ENCODE measurements around the gene PLA2G3. TPM values are rescaled to one million over a fixed set of nuclear protein-coding genes. Genes with fewer than 3 reads are reported as not detected.

PLA2G3 gene, protein sequence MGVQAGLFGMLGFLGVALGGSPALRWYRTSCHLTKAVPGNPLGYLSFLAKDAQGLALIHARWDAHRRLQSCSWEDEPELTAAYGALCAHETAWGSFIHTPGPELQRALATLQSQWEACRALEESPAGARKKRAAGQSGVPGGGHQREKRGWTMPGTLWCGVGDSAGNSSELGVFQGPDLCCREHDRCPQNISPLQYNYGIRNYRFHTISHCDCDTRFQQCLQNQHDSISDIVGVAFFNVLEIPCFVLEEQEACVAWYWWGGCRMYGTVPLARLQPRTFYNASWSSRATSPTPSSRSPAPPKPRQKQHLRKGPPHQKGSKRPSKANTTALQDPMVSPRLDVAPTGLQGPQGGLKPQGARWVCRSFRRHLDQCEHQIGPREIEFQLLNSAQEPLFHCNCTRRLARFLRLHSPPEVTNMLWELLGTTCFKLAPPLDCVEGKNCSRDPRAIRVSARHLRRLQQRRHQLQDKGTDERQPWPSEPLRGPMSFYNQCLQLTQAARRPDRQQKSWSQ
- 0.08 and 2.3 TPM in 2 replicates for total RNA-seq

DNA sequence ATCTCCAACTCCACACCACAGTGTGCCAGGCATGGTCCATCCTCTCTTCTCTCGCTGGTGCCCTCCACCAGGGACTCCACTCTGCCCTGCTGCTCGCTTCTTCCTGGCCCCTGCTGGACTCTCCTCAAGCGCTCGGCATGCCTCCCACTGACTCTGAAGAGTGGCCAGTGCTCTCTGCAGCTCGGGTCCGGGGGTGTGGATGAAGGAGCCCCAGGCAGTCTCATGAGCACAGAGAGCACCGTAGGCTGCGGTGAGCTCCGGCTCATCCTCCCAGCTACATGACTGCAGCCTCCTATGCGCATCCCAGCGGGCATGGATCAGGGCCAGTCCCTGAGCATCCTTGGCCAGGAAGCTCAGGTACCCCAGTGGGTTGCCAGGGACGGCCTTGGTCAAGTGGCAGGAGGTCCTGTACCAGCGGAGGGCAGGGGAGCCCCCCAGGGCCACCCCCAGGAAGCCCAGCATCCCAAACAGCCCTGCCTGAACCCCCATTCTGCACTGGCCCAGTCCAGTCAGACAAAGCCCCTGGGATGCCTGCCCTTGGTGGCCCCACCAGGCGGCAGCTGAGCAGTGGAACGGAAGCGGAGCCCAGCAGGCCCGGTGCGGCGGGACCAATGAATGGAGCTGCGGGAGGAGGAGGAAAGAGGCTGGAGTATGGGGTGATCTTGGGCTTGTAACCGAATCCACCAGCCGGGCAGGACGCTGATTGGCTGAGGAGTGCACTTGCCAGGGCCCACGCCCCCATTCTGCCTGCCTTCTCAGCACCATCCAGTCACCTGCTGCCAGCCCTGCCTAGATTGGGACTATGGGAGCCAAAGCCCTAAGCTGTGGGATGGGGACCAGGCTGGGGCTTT is at the start of gene PLA2G3:
Gene PLA2G3 (minus strand): TSS at position 643 of the 851 bp plus-strand sequence. CDS start 154 bp downstream, at position 489.

DNA sequence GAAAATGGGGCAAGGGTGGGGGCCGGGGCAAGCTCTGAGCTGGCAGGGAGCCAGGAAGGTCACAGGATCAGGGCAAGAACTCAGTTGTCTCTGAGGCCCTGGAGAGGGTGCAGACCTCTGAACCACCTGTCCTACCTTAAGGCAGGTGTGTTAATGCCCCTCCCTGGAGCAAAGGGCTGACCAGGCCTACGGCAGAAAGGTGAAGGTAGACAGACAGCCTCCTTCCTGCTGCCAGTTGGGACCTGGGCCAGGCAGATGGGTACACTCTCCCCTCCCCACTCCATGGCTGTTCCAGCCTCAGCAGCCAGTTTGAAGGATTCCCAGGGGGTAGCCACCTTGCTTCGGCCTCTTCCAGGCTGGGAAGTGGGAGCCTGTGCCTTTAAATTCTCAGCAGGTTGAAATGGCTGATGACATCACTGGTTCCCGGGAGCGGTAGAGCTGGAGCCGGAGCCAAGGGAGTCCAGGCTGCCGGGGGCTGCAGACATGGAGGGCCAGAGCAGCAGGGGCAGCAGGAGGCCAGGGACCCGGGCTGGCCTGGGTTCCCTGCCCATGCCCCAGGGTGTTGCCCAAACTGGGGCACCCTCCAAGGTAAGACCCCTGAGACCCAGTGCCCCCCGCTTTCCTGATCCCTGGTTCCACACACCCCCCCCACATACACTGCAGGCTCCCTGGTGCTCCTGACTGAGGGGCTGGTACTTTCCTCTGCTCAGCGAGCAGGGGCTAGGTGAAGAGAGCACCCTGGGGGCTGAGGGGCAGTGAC is 17.6 kb downstream of the PLA2G3 start, which contains the start of gene INPP5J:
Gene INPP5J (plus strand): TSS at position 435 of the 760 bp plus-strand sequence. CDS start 49 bp downstream, at position 484.

GRCh38 chr22:31107178-31107893 is 33.0 kb downstream of the PLA2G3 start, which contains the start of gene SELENOM:
Gene SELENOM, minus strand, starts transcription at chr22:31107568. Its CDS starts 63 bp downstream, at chr22:31107505.

Other genes with a start within 250 kb of the PLA2G3 start
- 14.9 and 15.2 TPM in 2 replicates for gene MORC2, start 171.7 kb downstream of the PLA2G3 start, total RNA-seq
- gene TUG1, start 171.2 kb downstream of the PLA2G3 start, total RNA-seq, result 41.9 and 87.7 TPM in 2 replicates
- gene SMTN, start 59.2 kb downstream of the PLA2G3 start, total RNA-seq, result 66.8 and 143 TPM in 2 replicates
- gene SELENOM, start 32.9 kb downstream of the PLA2G3 start, total RNA-seq, result 287 and 373 TPM in 2 replicates
- gene INPP5J, start 17.5 kb downstream of the PLA2G3 start, total RNA-seq, result 0.52 and 1.8 TPM in 2 replicates
- 23.7 and 30.1 TPM in 2 replicates for gene RNF185, start 19.7 kb upstream of the PLA2G3 start, total RNA-seq
- 10.5 and 15.1 TPM in 2 replicates for gene LIMK2, start 71.8 kb upstream of the PLA2G3 start, total RNA-seq
- 20.8 and 22.3 TPM in 2 replicates for gene PIK3IP1, start 152.0 kb upstream of the PLA2G3 start, total RNA-seq
- gene PATZ1, start 205.8 kb upstream of the PLA2G3 start, total RNA-seq, result 19.0 and 19.6 TPM in 2 replicates

Data from epithelial cell of alveolus of lung (primary cell).